ENCODE data around the gene TRIM33.

DNA sequence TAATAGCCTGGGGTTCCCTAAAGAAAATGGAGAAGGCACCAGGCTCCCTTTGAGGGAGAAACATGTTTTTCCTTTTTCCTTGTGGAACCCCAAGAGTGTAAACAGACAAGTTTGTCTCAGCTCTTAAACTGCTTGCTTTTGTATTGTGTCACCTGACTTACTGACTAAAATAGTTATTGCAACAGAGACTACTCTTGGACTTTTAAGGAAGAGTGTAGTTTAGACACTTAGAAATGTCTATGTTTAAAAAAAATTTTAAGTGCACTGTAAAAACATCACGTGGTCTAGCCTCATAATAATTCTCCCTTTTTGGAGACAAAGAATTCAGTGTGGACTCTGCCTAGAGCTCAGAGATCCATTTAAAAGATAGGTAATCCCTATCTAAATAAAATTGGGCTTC lies 141.1 kb downstream of the TRIM33 start:
- TF ChIP-seq CTCF (conservative IDR thresholded peaks at IDR 0.05; ENCODE audit: low read depth, low read length) (no peak), EZH2 (IDR thresholded peaks at IDR 0.05; ENCODE audit: borderline replicate concordance, low read depth, low read length, poor library complexity, severe bottlenecking) (no peak)
